GM19324 (cell line): ENCODE measurements around the gene ACO2.

Experiments used
- ATAC-seq: cut with Tn5 transposase; IDR thresholded peaks from one replicate; pipeline ENCODE4 v1.9.1; 2021; ENCODE audit warnings: mild to moderate bottlenecking, moderate library complexity; ENCODE audit not compliant: unreplicated experiment, low FRiP score

ACO2 gene

GRCh38 chr22:41487037-41487935 lies 18.4 kb downstream of the ACO2 start:
- ATAC-seq: no peak

GRCh38 chr22:41488076-41488475 lies 19.2 kb downstream of the ACO2 start:
- no peak for ATAC-seq

- no peak for ATAC-seq
Measured at GRCh38 chr22:41488596-41489385, 19.9 kb downstream of the ACO2 start.

- no peak for ATAC-seq
Measured at GRCh38 chr22:41491374-41492100, 22.6 kb downstream of the ACO2 start.

- no peak for ATAC-seq
Measured at GRCh38 chr22:41498303-41498835, 29.5 kb downstream of the ACO2 start.

GRCh38 chr22:41499624-41500280 lies 30.8 kb downstream of the ACO2 start:
- no peak for ATAC-seq

GRCh38 chr22:41500303-41500702 lies 31.4 kb downstream of the ACO2 start:
- ATAC-seq: no peak

- no peak for ATAC-seq
Measured at GRCh38 chr22:41501209-41501608, 32.3 kb downstream of the ACO2 start.

- ATAC-seq: no peak
Measured at GRCh38 chr22:41504397-41504796, 35.5 kb downstream of the ACO2 start.

- no peak for ATAC-seq
Measured at GRCh38 chr22:41504816-41505215, 35.9 kb downstream of the ACO2 start.

- ATAC-seq: no peak
Measured at GRCh38 chr22:41505511-41506220, 36.7 kb downstream of the ACO2 start.

GRCh38 chr22:41507330-41508063 lies 38.6 kb downstream of the ACO2 start:
- no peak for ATAC-seq

GRCh38 chr22:41508770-41509170 lies 39.9 kb downstream of the ACO2 start:
- no peak for ATAC-seq

GRCh38 chr22:41511521-41511968 lies 42.6 kb downstream of the ACO2 start:
- no peak for ATAC-seq

GRCh38 chr22:41512421-41513194 lies 43.7 kb downstream of the ACO2 start:
- no peak for ATAC-seq

GRCh38 chr22:41513391-41513790 lies 44.5 kb downstream of the ACO2 start:
- no peak for ATAC-seq

- ATAC-seq: no peak
Measured at GRCh38 chr22:41516462-41516861, 47.5 kb downstream of the ACO2 start.
